Psoas muscle (tissue), 8 donors: ENCODE results near the gene TMEM74B. TPM values are rescaled to one million over a fixed set of nuclear protein-coding genes. Genes with fewer than 3 reads are reported as not detected.
"Not testable (repeated sequence)": the region's sequence is repeated elsewhere in the genome, so short reads cannot be mapped to it uniquely, and the experiment has no call there.

Experiments
- ATAC-seq, 4 donors: fragments of 200-7000 bp; cut with Tn5 transposase; one replicate each; pipeline ENCODE4 v1.9.1; 2020; ENCODE audit warnings: moderate library complexity in 3 of 4, mild to moderate bottlenecking in 2 of 4
- DNase-seq, 2 donors: peaks; one replicate each; pipeline ENCODE4 v3.0.0-alpha.2; 2020
- H3K27ac ChIP-seq: fragments of 200-600 bp; one replicate; pipeline ENCODE4 v1.8.0; 2022
- H3K27me3 ChIP-seq, 3 donors: fragments of 200-600 bp in 1 of 3; one replicate each; pipeline versions ENCODE4 v1.6.1 to v1.8.0; 2013 to 2022; ENCODE audit warnings: low read length in 2 of 3, mild to moderate bottlenecking in 2 of 3, moderate library complexity in 1 of 3; ENCODE audit not compliant: insufficient read depth in 3 of 3
- H3K36me3 ChIP-seq, 2 donors: fragments of 200-600 bp in 1 of 2; one replicate each; pipeline versions ENCODE4 v1.6.1 to v1.8.0; 2013 to 2022; ENCODE audit warnings: low read depth in 1 of 2, mild to moderate bottlenecking in 1 of 2, moderate library complexity in 1 of 2; ENCODE audit not compliant: insufficient read depth in 1 of 2
- H3K4me1 ChIP-seq: fragments of 200-600 bp; one replicate; pipeline ENCODE4 v1.8.0; 2022
- H3K4me3 ChIP-seq: fragments of 200-600 bp; one replicate; pipeline ENCODE4 v1.8.0; 2022; ENCODE audit warnings: mild to moderate bottlenecking
- H3K9me3 ChIP-seq: fragments of 200-600 bp; one replicate; pipeline ENCODE4 v1.8.0; 2022
- CTCF ChIP-seq: fragments of 200-600 bp; IDR thresholded peaks from one replicate; pipeline ENCODE4 v1.8.0; 2022; ENCODE audit warnings: antibody characterized with exemption
- WGBS, 3 donors: extraction: QIAGEN DNeasy Blood & Tissue Kit; methylation state at CpG; one replicate each; pipeline versions ENCODE4 v1.1.6 to v1.1.7; 2013; 5-methylcytosine and 5-hydroxymethylcytosine counted together
- intact Hi-C, 2 donors: fragments of 100-400 bp; cut with DNase I; formaldehyde crosslinking; loops; one replicate each; pipeline versions ENCODE4 v1.11.0 to v1.14.2; 2022
- polyA plus RNA-seq, 3 donors: library from polyadenylated mRNA; stranded (reverse); fragments of 200-250 nt; gene quantifications; one replicate each; pipeline ENCODE4 v1.2.3, GENCODE V29; 2013
- total RNA-seq, 4 donors: library from RNA; stranded (reverse); fragmentation: NEBNext Ultra II Directional in 2 of 4; extraction: Animal tissue kit (Norgen Biotek cat#: 25700) in 2 of 4; gene quantifications; one replicate each; pipeline versions ENCODE4 v1.2.1 to v1.2.4, GENCODE V29; 2021 to 2023
- donor health status: healthy with polysubstance abuse.
- donor health status: DM: no; HTN: no; CAD: no; lungs with moderate emphysema.
- donor health status: Bipolar disorder and iron deficiency.
- donor health status: healthy.
- donor health status: DM: yes; HTN: yes; CAD: no.
- donor health status: DM: no; HTN: no; CAD: no.
- donor health status: DM: no; HTN: no; CAD: no.
- donor health status: DM: yes; HTN: yes; CAD: no.

Gene TMEM74B
- total and polyA plus RNA-seq, 7 donors: 0.22 to 2.1 (median 0.67) TPM

GRCh38 chr20:1154226-1154625 lies 30.6 kb downstream of the TMEM74B start:
- H3K4me1 ChIP-seq: peaks cover 4% of the 10 kb centered on the region
- no peaks in the 10 kb centered on the region for H3K9me3 ChIP-seq
- no peaks in the 10 kb centered on the region for H3K27me3 ChIP-seq
- DNase-seq (no peak), ATAC-seq (no peak)
- H3K36me3 ChIP-seq: peaks cover 6 to 42% of the 10 kb centered on the region in 2 donors
- intact Hi-C loops: no loop called here
- TF ChIP-seq CTCF: no peak
- H3K4me3 ChIP-seq: no peak overlapping the region
- no peak overlapping the region for H3K27ac ChIP-seq

- H3K9me3 ChIP-seq: no peaks in the 10 kb centered on the region
- no peak for TF ChIP-seq CTCF
- H3K36me3 ChIP-seq: peaks cover 6 to 54% of the 10 kb centered on the region in 2 donors
- peaks cover 4% of the 10 kb centered on the region for H3K4me1 ChIP-seq
- DNase-seq: no peak
- no peak for ATAC-seq
- no peaks in the 10 kb centered on the region for H3K27me3 ChIP-seq
- no peak overlapping the region for H3K4me3 ChIP-seq
- no peak overlapping the region for H3K27ac ChIP-seq
- intact Hi-C loops: no loop called here
- WGBS, 3 donors: 91 to 100% (median 96%) methylated on average over 1 of the region's 1 CpG
These were observed 33.8 kb downstream of the TMEM74B start for GRCh38 chr20:1150968-1151367.

DNA sequence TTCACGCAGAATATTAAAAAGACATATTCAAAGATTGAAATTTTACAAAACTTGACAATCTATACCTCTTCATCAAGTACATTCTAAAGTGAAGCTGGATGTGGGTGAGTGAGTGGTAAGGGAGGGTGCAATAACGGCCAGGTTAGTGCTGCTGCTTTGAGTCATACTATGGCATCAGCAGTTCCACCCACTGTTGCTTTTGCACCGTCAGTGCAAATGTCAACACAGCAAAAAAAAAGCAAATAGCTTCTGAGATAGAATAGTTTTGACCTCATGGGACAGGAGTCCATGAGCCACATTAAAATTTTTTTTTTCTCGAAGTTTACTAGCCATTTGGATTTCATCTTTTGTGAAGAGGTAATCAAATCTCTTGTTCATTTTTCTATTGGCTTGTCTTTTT lies 34.6 kb downstream of the TMEM74B start:
- intact Hi-C loops: no loop called here
- TF ChIP-seq CTCF: no peak
- no peaks in the 10 kb centered on the region for H3K9me3 ChIP-seq
- no peak overlapping the region for H3K27ac ChIP-seq
- peaks cover 3 to 51% of the 10 kb centered on the region in 2 donors for H3K36me3 ChIP-seq
- DNase-seq (no peak), ATAC-seq (peak in 2 of 4 donors; percentile 56 to 58)
- 73 to 85% (median 82%) methylated on average over 4 of the region's 4 CpGs for WGBS, 3 donors
- peaks cover 4% of the 10 kb centered on the region for H3K4me1 ChIP-seq
- H3K4me3 ChIP-seq: no peak overlapping the region
- no peaks in the 10 kb centered on the region for H3K27me3 ChIP-seq

GRCh38 chr20:1149812-1150211 lies 35.0 kb downstream of the TMEM74B start:
- H3K27me3 ChIP-seq, H3K9me3 ChIP-seq, H3K4me1 ChIP-seq, H3K27ac ChIP-seq, H3K4me3 ChIP-seq, DNase-seq, ATAC-seq, intact Hi-C loops: not testable (repeated sequence)
- 87 to 98% (median 97%) methylated on average over 2 of the region's 2 CpGs for WGBS, 3 donors
- peaks cover 0 to 53% of the 10 kb centered on the region in 2 donors for H3K36me3 ChIP-seq

DNA sequence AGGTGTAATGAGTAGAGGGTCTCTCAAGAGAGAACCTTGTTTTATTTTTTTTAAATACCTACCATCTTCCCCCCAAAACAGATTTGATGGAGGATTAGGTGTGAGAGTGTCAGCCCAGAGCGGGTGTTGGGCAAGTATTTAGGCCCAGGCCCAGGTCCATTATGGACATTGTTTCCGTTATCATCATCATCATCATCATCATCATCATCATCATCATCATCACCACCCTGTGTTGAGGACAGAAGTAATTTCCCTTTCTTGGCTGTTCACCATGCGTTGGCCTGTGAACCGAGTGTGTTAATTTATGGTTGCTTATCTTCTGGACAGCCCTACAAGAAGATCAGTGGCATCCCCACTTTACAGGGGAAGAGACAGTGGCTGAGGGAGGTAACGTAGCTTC lies 37.8 kb downstream of the TMEM74B start:
- intact Hi-C loops: no loop called here
- Histone ChIP-seq H3K4me1 (no peaks in the 10 kb centered on the region), H3K27me3 (no peaks in the 10 kb centered on the region), H3K27ac (no peak overlapping the region), H3K36me3 (peaks cover 0 to 62% of the 10 kb centered on the region in 2 donors), H3K4me3 (no peak overlapping the region), H3K9me3 (no peaks in the 10 kb centered on the region)
- WGBS, 3 donors: 86 to 89% (median 89%) methylated on average over 5 of the region's 5 CpGs
- DNase-seq (no peak), ATAC-seq (no peak)
- TF ChIP-seq CTCF: no peak
